GM13976 (cell line): ENCODE data around the gene NOB1.
"Not testable (repeated sequence)": the region's sequence is repeated elsewhere in the genome, so short reads cannot be mapped to it uniquely, and the experiment has no call there.

Experiments used
- DNase-seq: peaks from one replicate; pipeline ENCODE4 v3.0.0; 2012; ENCODE audit warnings: low spot score
- in situ Hi-C: fragments of 300-500 bp; cut with MboI; formaldehyde crosslinking; loops from one replicate; pipeline ENCODE4 v1.12.0; 2022; ENCODE audit warnings: low sequenced_read_pairs, mixed read lengths, inconsistent platforms; ENCODE audit not compliant: unreplicated experiment
- TF ChIP-seq, protein P1 (sequence below): IDR thresholded peaks from 2 replicates; pipeline ENCODE4 v1.5.1; 2012; ENCODE audit warnings: borderline replicate concordance, mild to moderate bottlenecking; ENCODE audit not compliant: insufficient read depth; ENCODE audit errors: extremely low read depth, missing control alignments, control extremely low read depth

Gene NOB1

DNA sequence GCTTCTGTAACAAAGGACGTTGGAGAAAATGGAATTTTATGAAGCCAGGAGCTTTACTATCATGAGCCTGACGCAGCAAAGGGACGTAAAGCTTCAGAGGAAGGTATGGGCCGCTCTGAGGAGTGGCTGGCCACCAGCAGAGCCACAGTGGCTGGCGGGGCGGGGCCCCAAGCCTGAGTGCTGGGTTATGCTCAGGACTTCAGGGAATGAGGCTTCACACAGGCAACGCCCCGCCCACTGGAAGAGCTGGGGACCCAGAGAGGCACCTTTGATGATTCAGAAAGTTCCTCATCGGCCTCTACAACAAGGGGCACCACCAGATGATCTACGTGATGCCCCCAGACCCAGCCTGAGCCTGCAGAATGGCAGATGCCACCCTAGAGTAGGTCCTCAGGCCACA lies 8.8 kb downstream of the NOB1 start:
- in situ Hi-C loops: no loop called here
- TF ChIP-seq, protein P1, sequence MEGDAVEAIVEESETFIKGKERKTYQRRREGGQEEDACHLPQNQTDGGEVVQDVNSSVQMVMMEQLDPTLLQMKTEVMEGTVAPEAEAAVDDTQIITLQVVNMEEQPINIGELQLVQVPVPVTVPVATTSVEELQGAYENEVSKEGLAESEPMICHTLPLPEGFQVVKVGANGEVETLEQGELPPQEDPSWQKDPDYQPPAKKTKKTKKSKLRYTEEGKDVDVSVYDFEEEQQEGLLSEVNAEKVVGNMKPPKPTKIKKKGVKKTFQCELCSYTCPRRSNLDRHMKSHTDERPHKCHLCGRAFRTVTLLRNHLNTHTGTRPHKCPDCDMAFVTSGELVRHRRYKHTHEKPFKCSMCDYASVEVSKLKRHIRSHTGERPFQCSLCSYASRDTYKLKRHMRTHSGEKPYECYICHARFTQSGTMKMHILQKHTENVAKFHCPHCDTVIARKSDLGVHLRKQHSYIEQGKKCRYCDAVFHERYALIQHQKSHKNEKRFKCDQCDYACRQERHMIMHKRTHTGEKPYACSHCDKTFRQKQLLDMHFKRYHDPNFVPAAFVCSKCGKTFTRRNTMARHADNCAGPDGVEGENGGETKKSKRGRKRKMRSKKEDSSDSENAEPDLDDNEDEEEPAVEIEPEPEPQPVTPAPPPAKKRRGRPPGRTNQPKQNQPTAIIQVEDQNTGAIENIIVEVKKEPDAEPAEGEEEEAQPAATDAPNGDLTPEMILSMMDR: no peak
- no peak for DNase-seq

DNA sequence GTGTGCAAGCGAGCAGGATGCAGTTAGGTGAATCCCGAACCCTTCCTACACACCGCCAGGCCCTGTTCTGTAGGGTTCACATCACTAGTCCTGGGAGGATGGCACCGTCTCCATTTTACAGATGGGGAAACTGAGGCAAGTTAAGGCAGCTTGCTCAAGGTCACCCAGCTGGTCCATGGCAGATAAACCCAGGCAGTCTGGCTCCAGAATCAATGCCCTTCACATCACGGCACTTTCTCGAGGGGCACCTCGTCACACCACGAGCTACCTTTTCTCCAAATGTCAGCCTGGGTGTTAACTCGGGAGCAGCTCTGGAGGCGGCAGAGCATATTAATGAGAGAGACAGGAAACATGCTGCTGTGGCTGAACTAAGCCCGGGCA lies 9.5 kb downstream of the NOB1 start:
- TF ChIP-seq, protein P1: no peak
- DNase-seq: no peak
- in situ Hi-C loops: no loop called here

DNA sequence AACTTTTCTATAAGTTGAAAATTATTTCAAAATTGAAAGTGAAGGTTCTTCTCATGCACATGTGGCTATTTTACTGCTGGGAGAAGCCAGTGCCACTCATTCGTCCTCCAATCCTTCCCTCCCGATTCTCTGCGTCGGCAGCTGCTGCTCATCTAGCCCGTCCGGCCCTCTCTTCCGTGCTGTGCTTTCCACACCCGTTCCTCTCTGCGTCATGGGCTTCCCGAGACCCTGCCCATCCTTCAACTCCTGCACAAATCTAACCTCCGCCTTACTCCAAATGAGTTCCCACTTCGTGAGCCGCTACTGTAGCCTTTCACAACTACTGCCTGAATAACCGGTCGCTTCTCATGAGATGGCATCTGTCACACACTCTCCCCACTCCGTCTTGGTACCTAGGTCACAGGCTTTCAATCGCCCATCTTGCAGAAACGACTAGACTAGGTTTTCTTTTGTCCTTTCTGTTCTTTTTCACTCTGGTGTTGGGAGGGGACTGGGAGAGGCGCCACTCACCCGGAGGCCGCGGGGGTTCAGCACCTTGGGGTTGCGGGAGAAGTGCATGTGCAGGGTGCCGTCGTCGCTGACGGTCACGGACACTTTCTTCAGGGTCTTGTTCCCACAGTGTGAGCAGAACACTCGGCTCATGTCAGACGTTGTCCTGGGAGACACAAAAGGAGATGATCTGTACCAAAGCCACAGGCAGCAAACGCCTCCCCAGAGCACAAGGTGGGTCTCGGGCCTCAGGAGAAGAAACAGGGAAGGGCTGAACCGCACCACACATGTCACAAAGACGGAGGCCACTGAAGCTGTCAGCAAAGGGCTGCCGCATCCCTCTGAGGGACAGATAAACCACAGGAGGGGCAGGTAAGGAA lies 10.1 kb downstream of the NOB1 start:
- in situ Hi-C loops: no loop called here
- TF ChIP-seq, protein P1: no peak

DNA sequence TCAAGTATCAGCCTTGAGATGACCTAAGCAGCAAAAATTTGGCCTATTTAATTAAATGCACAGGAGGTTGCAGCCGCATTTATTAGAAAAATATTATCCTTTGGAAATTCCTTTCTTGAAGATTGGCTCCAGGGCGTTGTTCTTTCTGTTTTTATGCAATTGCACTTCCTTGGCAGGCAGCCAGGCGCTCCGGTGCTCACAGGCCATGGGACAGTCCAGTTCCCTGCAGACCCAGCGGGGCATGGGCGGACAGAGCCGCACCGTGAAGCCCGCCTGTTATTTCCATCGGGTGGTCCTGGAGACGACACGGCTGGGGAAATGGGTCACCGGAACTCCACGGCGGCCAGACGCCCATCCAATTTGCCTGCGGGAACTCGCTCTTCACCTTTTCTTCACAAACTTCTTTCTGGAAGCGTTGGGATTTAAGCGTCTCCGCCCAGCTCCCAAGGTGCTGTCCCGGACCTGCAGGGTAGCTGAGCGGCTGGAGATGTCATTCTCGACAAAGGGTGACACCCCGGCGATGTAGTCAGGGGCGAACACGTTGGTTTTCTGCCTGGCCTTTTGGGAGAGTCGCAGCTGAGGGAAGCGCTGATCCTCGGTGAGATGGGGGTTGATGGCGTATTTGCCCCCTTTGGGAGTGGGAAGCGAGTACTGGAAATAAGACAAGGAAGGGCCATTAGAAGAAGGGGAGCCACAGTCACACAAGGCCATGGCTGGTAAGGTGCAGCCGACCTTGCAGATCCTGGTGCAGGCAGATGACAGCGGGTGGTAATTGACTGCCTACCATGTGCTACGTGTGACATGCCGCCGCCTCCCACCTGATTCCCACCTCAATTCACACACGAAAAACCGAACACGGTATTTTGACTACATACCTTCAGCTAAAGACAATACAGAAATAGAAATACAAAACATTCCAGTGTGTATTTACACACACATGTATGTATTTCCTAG lies 12.5 kb downstream of the NOB1 start:
- in situ Hi-C loops: no loop called here
- DNase-seq: no peak
- TF ChIP-seq, protein P1: no peak

More for the DNA sequence above, 10.1 kb downstream of the NOB1 start:
- no peak for DNase-seq

DNA sequence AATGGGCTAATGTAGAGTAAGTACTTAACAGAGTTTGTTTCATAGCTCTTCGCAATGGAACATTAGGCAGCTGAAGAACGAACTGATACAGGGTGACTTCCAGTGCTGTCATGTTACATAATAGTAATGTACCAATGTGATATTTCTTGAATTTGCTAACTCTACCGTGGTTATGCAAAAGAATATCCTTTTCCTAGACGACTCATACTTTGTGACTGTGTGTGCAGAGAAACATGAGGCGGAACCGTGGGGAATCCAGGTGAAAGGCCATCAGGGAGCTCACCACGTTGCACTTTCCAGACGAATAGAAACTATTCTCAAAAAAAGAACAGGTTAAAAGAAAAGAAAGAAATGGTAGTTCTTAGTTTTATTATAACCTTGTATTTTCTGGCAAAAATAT lies 13.2 kb downstream of the NOB1 start:
- no peak for DNase-seq
- TF ChIP-seq, protein P1: no peak
- in situ Hi-C loops: no loop called here

DNA sequence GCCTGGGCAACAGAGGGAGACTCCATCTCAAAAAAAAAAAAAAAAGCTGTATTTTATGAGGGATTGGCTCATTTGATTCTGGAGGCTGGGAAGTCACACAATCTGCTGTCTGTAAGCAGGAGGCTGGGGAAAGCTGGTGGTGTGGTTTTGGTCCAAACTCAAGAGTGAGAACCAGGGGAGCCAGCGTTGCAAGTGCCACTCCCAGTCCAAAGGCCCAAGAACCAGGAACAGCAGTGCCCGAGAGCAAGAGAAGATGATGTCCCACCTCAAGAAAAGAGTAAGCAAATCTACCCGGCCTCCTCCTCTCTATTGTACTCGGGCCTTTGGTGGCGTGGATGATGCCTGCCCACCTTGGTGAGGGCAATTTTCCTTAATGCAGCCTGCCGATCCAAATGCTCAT lies 22.6 kb downstream of the NOB1 start:
- TF ChIP-seq, protein P1: no peak
- no peak for DNase-seq
- in situ Hi-C loops: no loop called here

DNA sequence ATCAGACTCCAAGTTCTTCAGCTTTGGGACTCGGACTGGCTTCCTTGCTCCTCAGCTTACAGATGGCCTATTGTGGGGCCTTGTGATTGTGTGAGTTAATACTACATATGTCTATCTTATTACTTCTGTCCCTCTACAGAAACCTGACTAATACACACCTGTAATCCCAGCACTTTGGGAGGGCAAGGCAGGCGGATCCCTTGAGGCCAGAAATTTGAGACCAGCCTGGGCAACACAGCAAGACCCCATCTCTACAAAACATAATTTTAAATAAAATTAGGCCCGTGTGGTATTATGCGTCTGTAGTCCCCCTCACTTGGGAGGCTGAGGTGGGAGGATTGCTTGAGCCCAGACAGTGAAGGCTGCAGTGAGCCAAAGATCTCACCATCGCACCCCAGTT lies 23.4 kb downstream of the NOB1 start:
- DNase-seq, in situ Hi-C loops: not testable (repeated sequence)

DNA sequence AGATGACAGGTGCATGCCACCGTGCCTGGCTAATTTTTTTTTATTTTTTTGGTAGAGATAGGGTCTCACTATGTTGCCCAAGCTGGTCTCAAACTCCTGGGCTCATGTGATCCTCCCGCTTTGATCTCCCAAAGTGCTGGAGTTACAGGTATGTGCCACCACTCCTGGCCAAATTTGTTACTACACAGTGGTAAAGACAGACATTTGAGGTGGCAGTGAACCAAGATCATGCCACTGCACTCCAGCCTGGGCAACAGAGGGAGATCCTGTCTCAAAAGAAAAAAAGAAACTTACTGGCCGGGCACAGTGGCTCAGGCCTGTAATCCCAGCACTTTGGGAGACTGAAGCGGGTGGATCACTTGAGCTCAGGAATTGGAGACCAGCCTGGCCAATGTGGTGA lies 25.7 kb downstream of the NOB1 start:
- in situ Hi-C loops, DNase-seq: not testable (repeated sequence)
